Gastrocnemius medialis (tissue), 4 donors: ENCODE results near the gene OCA2. TPM values are rescaled to one million over a fixed set of nuclear protein-coding genes. Genes with fewer than 3 reads are reported as not detected.

ENCODE experiments used
- ATAC-seq, 2 donors: fragments of 150-250 bp; one replicate each; pipeline ENCODE4 v1.9.1; 2016
- DNase-seq, 2 donors: peaks; one replicate each; pipeline ENCODE4 v3.0.0-alpha.2; 2019
- H3K27ac ChIP-seq, 4 donors: fragments of 200-600 bp; sonication (generic); 1 replicate in 1 of 4; 2 replicates in 3 of 4; pipeline ENCODE4 v1.5.1; 2016 to 2018; ENCODE audit warnings: mild to moderate bottlenecking in 2 of 4, moderate library complexity in 1 of 4
- H3K27me3 ChIP-seq, 3 donors: fragments of 200-600 bp; sonication (generic) in 2 of 3; 1 replicate in 1 of 3; 2 replicates in 2 of 3; pipeline versions ENCODE4 v1.5.1 to v1.6.0; 2016 to 2019; ENCODE audit warnings: mild to moderate bottlenecking in 1 of 3, moderate library complexity in 1 of 3
- H3K36me3 ChIP-seq, 2 donors: fragments of 200-600 bp; sonication (generic) in 1 of 2; one replicate each; pipeline ENCODE4 v1.5.1; 2017 to 2018
- H3K4me1 ChIP-seq, 2 donors: fragments of 200-600 bp; sonication (generic) in 1 of 2; one replicate each; pipeline ENCODE4 v1.5.1; 2016 to 2017; ENCODE audit warnings: mild to moderate bottlenecking in 2 of 2
- H3K4me3 ChIP-seq, 4 donors: fragments of 200-600 bp; sonication (generic) in 3 of 4; 1 replicate in 1 of 4; 2 replicates in 3 of 4; pipeline ENCODE4 v1.5.1; 2016 to 2019; ENCODE audit warnings: mild to moderate bottlenecking in 2 of 4
- H3K9me3 ChIP-seq, 3 donors: fragments of 200-600 bp; sonication (generic) in 2 of 3; 1 replicate in 1 of 3; 2 replicates in 2 of 3; pipeline ENCODE4 v1.5.1; 2016 to 2019
- POLR2A ChIP-seq, 2 donors: fragments of 450-650 bp; IDR thresholded peaks; one replicate each; pipeline ENCODE4 v1.6.1; 2017; ENCODE audit warnings: antibody characterized with exemption in 2 of 2, mild to moderate bottlenecking in 2 of 2, moderate library complexity in 2 of 2
- in situ Hi-C, 4 donors: fragments of 200-750 bp; cut with MboI; loops; one replicate each; pipeline versions ENCODE4 v1.15.0 to v1.8.0; 2017; ENCODE audit warnings: low sequenced_read_pairs in 4 of 4
- intact Hi-C: fragments of 100-400 bp; cut with DNase I; formaldehyde crosslinking; loops from one replicate; pipeline ENCODE4 v1.15.1; 2023; ENCODE audit warnings: low total_unique reads
- total RNA-seq, 4 donors: library from RNA; depleted of rRNA; stranded (reverse); fragments of >200 nt; gene quantifications; one replicate each; pipeline versions ENCODE4 v1.1.0 to v1.2.3, GENCODE V29; 2016
- TF ChIP-seq, protein P1 (sequence below), 5 experiments: fragments of 450-650 bp in 3 of 5; fragments of 200-600 bp in 2 of 5; sonication (generic) in 2 of 5; IDR thresholded peaks in 4 of 5; conservative IDR thresholded peaks in 1 of 5; 1 replicate in 4 of 5; 2 replicates in 1 of 5; pipeline ENCODE4 v1.5.1; 2016 to 2019; ENCODE audit warnings: antibody characterized with exemption in 5 of 5, mild to moderate bottlenecking in 3 of 5, moderate library complexity in 3 of 5

OCA2 gene
- total RNA-seq, 4 donors from 2014 or later = 0.16 to 0.63 (median 0.41) TPM; not detected in 1

DNA sequence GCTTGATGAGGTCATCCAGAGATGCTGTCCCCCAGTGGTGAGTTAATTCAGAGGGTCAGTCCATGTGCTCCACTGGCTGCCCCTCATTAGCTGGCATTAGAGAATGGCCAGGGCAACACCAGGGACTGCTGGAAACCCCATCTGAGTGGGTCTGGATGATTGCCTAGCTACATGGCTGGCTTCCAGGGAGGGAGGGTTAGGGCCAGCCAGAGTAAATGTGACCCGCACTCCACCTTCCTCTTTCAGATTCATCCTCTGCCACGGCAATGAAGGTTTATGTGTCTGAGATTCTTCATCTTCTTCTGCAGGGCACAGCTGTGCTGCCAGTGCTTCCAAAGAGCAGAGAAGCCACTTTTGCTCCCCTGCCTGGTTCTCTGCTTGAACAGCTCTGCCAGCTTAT lies 391.9 kb downstream of the OCA2 start:
- in situ Hi-C loops = no loop called here
- no peak for ATAC-seq
- Histone ChIP-seq H3K27ac (no peak overlapping the region), H3K27me3 (no peaks in the 10 kb centered on the region), H3K9me3 (no peaks in the 10 kb centered on the region), H3K36me3 (no peaks in the 10 kb centered on the region), H3K4me3 (no peak overlapping the region), H3K4me1 (no peaks in the 10 kb centered on the region)
- DNase-seq = no peak
- TF ChIP-seq, protein P1, sequence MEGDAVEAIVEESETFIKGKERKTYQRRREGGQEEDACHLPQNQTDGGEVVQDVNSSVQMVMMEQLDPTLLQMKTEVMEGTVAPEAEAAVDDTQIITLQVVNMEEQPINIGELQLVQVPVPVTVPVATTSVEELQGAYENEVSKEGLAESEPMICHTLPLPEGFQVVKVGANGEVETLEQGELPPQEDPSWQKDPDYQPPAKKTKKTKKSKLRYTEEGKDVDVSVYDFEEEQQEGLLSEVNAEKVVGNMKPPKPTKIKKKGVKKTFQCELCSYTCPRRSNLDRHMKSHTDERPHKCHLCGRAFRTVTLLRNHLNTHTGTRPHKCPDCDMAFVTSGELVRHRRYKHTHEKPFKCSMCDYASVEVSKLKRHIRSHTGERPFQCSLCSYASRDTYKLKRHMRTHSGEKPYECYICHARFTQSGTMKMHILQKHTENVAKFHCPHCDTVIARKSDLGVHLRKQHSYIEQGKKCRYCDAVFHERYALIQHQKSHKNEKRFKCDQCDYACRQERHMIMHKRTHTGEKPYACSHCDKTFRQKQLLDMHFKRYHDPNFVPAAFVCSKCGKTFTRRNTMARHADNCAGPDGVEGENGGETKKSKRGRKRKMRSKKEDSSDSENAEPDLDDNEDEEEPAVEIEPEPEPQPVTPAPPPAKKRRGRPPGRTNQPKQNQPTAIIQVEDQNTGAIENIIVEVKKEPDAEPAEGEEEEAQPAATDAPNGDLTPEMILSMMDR (IDR thresholded peaks at IDR 0.05 in 4 of 5, conservative IDR thresholded peaks at IDR 0.05 in 1 of 5) = no peak
- TF ChIP-seq POLR2A (IDR thresholded peaks at IDR 0.05) = no peak
- intact Hi-C loops = no loop called here

DNA sequence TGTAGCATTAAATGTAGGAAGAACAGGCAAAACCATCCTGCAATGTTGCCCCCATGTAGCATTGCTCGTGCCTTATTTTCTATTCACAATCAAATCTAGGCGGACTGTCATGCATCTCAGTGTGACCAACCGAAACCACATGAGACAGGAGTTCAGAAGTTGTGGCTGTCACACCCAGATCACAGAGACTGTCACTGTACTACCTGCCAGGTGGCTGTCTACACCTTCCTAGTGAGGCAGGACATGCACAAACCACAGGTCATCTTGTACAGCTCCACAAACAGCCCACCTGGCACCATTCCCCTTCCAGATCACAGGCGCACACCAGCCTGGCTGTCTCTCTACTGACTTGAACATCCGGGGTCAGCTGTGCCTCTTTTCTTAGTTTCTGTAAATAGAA lies 392.8 kb downstream of the OCA2 start:
- intact Hi-C loops = no loop called here
- Histone ChIP-seq H3K4me3 (no peak overlapping the region), H3K36me3 (no peaks in the 10 kb centered on the region), H3K27me3 (no peaks in the 10 kb centered on the region), H3K4me1 (no peaks in the 10 kb centered on the region), H3K9me3 (no peaks in the 10 kb centered on the region), H3K27ac (no peak overlapping the region)
- DNase-seq = no peak
- TF ChIP-seq, protein P1 (IDR thresholded peaks at IDR 0.05 in 4 of 5, conservative IDR thresholded peaks at IDR 0.05 in 1 of 5) = no peak
- TF ChIP-seq POLR2A (IDR thresholded peaks at IDR 0.05) = no peak
- in situ Hi-C loops = no loop called here
- no peak for ATAC-seq

DNA sequence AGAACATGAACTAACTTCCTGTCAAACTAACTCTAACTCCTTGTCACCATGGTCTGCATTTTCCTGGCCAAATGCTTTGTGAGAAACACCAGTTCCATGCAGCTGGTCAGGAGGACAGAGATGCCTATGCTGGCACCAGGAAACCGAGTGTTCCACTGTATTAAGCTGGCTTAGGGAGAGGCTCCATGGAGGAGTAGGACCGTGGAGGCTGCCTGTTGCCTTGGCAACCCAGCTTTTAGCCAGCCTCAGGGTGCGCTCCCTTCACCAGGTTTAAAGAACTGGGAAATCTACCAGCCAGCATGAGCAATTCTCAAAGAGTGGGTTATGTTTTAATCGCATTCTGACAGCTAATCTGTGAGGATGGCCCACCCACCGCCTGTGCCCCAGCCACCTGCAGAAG lies 394.1 kb downstream of the OCA2 start:
- DNase-seq (no peak), ATAC-seq (no peak)
- H3K4me3 ChIP-seq = no peak overlapping the region
- intact Hi-C loops (no loop called here), in situ Hi-C loops (no loop called here)
- H3K9me3 ChIP-seq = no peaks in the 10 kb centered on the region
- no peaks in the 10 kb centered on the region for H3K4me1 ChIP-seq
- TF ChIP-seq, protein P1 (IDR thresholded peaks at IDR 0.05 in 4 of 5, conservative IDR thresholded peaks at IDR 0.05 in 1 of 5) = no peak
- no peak for TF ChIP-seq POLR2A (IDR thresholded peaks at IDR 0.05)
- H3K36me3 ChIP-seq = no peaks in the 10 kb centered on the region
- no peak overlapping the region for H3K27ac ChIP-seq
- H3K27me3 ChIP-seq = no peaks in the 10 kb centered on the region

Other genes with a start within 250 kb of the OCA2 start
- 10 to 100 TPM; 46.8 to 92.7 (median 62.2) TPM for gene HERC2, start 222.9 kb upstream of the OCA2 start, total RNA-seq